Stomach (tissue), 4 donors: ENCODE measurements around the gene ZNF385D.

Experiments
- CTCF ChIP-seq, 7 experiments: fragments of 450-650 bp in 4 of 7; fragments of 200-600 bp in 3 of 7; sonication (generic) in 3 of 7; IDR thresholded peaks; one replicate each; pipeline ENCODE4 v1.5.1; 2016 to 2019; ENCODE audit warnings: antibody characterized with exemption in 7 of 7, control low read depth in 2 of 7, mild to moderate bottlenecking in 1 of 7
- EP300 ChIP-seq: sonication (generic); formaldehyde crosslinking; IDR thresholded peaks from one replicate; pipeline ENCODE4 v1.6.1; 2017; ENCODE audit warnings: antibody characterized with exemption
- POLR2A ChIP-seq, 4 donors: fragments of 450-650 bp; IDR thresholded peaks; one replicate each; pipeline ENCODE4 v1.6.1; 2016; ENCODE audit warnings: antibody characterized with exemption in 4 of 4, control low read depth in 2 of 4, mild to moderate bottlenecking in 1 of 4, moderate library complexity in 1 of 4
- POLR2AphosphoS5 ChIP-seq, 3 donors: sonication (generic); formaldehyde crosslinking; IDR thresholded peaks; one replicate each; pipeline ENCODE4 v1.6.1; 2016; ENCODE audit warnings: antibody characterized with exemption in 3 of 3

- TF ChIP-seq POLR2A (IDR thresholded peaks at IDR 0.05), result no peak
- no peak for TF ChIP-seq CTCF (IDR thresholded peaks at IDR 0.05)
- no peak for TF ChIP-seq POLR2AphosphoS5 (IDR thresholded peaks at IDR 0.05)
- no peak for TF ChIP-seq EP300
These were observed 293.9 kb downstream of the ZNF385D start for GRCh38 chr3:21457084-21457483.
